Subcutaneous abdominal adipose tissue (tissue), 5 donors: ENCODE data around the gene EEF1A1.
"Not testable (repeated sequence)": the region's sequence is repeated elsewhere in the genome, so short reads cannot be mapped to it uniquely, and the experiment has no call there.

Experiments used
- H3K27ac ChIP-seq: one replicate; pipeline ENCODE4 v1.7.0; 2013; ENCODE audit warnings: low read depth, mild to moderate bottlenecking, inconsistent platforms, low read length, moderate library complexity
- H3K27me3 ChIP-seq, 5 donors: one replicate each; pipeline ENCODE4 v1.7.0; 2013; ENCODE audit warnings: low read length in 5 of 5, inconsistent platforms in 1 of 5; ENCODE audit not compliant: control insufficient read depth in 5 of 5, insufficient read depth in 4 of 5
- H3K36me3 ChIP-seq, 5 donors: one replicate each; pipeline ENCODE4 v1.7.0; 2013; ENCODE audit warnings: low read length in 5 of 5; ENCODE audit not compliant: control insufficient read depth in 5 of 5, insufficient read depth in 5 of 5
- H3K4me1 ChIP-seq, 5 donors: one replicate each; pipeline ENCODE4 v1.7.0; 2013; ENCODE audit warnings: low read length in 5 of 5, mild to moderate bottlenecking in 3 of 5, moderate library complexity in 1 of 5; ENCODE audit not compliant: control insufficient read depth in 5 of 5, insufficient read depth in 5 of 5
- H3K4me3 ChIP-seq, 5 donors: one replicate each; pipeline ENCODE4 v1.7.0; 2013; ENCODE audit warnings: low read length in 5 of 5, low read depth in 1 of 5
- H3K9ac ChIP-seq, 5 donors: one replicate each; pipeline ENCODE4 v1.7.0; 2013; ENCODE audit warnings: low read length in 5 of 5, mild to moderate bottlenecking in 4 of 5, moderate library complexity in 3 of 5
- H3K9me3 ChIP-seq, 5 donors: one replicate each; pipeline ENCODE4 v1.7.0; 2013; ENCODE audit warnings: low read length in 5 of 5; ENCODE audit not compliant: control insufficient read depth in 5 of 5
- donor health status: healthy.
- donor health status: healthy.
- donor health status: healthy.
- donor health status: healthy.
- donor health status: healthy.

EEF1A1 gene

DNA sequence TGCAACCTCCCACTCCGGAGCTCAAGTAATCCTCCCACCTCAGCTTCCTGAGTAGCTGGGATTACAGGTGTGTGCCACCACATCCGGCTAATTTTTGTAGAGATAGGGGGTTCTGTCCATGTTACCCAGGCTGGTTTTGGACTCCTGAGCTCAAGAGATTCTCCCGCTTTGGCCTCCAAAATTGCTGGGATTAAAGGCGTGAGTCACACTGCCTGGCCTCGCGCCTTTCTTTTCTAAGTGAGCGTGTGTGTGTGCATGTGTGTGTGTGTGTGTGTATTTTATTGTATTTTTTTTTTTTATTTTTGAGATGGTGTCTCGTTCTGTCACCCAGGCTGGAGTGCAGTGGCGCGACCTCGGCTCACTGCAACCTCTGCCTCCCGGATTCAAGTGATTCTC lies 38.6 kb upstream of the EEF1A1 start:
- H3K27ac ChIP-seq, H3K27me3 ChIP-seq, H3K4me1 ChIP-seq, H3K4me3 ChIP-seq, H3K36me3 ChIP-seq, H3K9ac ChIP-seq, H3K9me3 ChIP-seq: not testable (repeated sequence)

DNA sequence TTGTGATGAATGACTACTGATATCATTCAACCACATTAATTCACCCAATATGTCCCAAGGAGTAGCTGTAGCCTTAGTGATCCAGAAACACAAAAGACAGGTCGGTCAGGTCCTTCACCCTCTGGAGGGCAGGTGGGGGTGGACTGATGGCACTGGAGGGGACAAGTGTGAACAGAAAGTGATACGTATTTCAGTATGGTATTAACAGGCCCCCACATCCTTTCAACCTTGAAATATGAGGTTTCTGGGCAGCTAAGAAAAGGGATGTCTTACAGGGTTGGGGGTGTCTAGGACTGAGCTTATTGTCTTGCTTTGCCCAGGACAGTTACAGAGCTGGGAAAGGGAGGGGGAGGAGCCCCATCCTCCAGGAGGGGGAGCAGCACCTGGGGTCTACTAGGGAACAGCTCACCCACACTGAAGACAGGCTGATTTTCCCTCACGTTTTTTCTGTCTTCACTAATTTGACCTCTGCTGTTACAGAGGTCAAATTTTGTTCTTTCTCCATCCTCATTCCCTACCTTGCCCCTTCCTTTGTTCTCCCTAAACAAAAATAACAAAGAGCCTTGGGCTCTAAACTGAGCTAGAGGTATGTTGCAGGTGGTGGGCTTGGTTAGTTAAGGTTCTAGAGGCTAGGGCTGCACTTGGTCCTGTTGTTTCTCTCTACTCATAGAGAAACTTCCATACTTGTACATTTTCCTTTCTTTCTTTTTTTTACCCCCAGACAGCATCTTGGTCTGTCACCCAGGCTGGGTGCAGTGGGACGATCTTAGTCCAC lies 38.0 kb upstream of the EEF1A1 start:
- Histone ChIP-seq H3K36me3 (no peaks in the 10 kb centered on the region), H3K4me3 (no peak overlapping the region), H3K27ac (no peak overlapping the region), H3K27me3 (no peaks in the 10 kb centered on the region), H3K9me3 (no peaks in the 10 kb centered on the region), H3K4me1 (peaks cover 0 to 3% (median 0%) of the 10 kb centered on the region in 5 donors), H3K9ac (no peak overlapping the region)

DNA sequence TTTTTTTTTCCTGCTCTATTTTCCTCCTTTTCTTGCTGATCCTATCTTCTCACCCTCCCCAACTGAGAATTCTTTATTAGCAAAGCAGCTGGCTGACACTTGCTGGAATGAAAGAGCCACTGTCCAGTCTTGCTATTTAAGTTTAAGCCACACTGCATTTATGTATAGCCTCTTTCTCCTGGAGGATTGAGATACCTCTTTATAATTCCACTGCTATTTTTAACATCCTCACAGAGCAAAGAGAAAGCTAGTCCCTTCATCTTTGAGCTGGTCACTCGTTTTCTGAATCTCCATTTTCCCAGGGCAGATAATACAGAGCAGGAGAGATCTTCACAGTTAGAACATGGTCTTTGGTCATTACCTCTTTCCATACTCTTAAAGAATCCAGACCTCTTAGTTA lies 36.0 kb upstream of the EEF1A1 start:
- no peaks in the 10 kb centered on the region for H3K36me3 ChIP-seq
- no peak overlapping the region for H3K27ac ChIP-seq
- H3K4me1 ChIP-seq = peaks cover 0 to 3% (median 0%) of the 10 kb centered on the region in 5 donors
- H3K9ac ChIP-seq = no peak overlapping the region
- H3K4me3 ChIP-seq = no peak overlapping the region
- H3K27me3 ChIP-seq = no peaks in the 10 kb centered on the region
- H3K9me3 ChIP-seq = no peaks in the 10 kb centered on the region

DNA sequence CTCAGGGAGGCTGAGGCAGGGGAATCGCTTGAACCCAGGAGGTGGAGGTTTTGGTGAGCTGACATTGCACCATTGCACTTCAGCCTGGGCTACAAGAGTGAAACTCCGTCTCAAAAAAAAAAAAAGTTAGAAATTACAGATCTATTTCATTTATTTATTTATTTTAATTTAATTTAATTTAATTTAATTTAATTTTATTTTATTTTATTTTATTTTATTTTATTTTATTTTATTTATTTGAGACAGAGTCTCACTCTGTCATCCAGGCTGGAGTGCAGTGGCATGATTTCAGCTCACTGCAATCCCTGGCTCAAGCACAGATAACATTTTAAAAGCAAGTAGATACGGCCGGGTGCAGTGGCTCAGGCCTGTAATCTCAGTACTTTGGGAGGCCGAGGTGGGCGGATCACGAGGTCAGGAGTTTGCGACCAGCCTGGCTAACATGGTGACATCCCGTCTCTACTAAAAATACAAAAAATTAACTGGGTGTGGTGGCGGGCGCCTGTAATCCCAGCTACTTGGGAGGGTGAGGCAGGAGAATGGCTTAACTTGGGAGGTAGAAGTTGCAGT lies 34.6 kb upstream of the EEF1A1 start:
- H3K4me1 ChIP-seq, H3K4me3 ChIP-seq, H3K9ac ChIP-seq, H3K27me3 ChIP-seq, H3K9me3 ChIP-seq, H3K27ac ChIP-seq, H3K36me3 ChIP-seq: not testable (repeated sequence)

DNA sequence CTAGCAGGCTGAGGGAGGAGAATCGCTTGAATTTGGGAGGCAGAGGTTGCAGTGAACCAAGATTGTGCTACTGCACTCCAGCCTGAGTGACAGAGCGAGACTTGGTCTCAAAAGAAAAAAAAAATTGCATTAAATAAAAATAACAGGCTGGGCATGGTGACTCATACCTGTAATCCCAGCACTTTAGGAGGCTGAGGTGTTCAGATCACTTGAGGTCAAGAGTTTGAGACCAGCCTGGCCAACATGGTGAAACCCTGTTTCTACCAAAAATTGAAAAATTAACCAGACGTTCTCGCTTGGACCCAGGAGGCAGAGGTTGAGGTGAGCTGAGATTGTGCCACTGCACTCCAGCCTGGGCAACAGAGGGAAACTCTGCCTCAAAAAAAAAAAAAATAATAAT lies 30.3 kb upstream of the EEF1A1 start:
- not testable (repeated sequence) for H3K27me3 ChIP-seq, H3K36me3 ChIP-seq, H3K9ac ChIP-seq, H3K4me1 ChIP-seq, H3K27ac ChIP-seq, H3K4me3 ChIP-seq, H3K9me3 ChIP-seq

DNA sequence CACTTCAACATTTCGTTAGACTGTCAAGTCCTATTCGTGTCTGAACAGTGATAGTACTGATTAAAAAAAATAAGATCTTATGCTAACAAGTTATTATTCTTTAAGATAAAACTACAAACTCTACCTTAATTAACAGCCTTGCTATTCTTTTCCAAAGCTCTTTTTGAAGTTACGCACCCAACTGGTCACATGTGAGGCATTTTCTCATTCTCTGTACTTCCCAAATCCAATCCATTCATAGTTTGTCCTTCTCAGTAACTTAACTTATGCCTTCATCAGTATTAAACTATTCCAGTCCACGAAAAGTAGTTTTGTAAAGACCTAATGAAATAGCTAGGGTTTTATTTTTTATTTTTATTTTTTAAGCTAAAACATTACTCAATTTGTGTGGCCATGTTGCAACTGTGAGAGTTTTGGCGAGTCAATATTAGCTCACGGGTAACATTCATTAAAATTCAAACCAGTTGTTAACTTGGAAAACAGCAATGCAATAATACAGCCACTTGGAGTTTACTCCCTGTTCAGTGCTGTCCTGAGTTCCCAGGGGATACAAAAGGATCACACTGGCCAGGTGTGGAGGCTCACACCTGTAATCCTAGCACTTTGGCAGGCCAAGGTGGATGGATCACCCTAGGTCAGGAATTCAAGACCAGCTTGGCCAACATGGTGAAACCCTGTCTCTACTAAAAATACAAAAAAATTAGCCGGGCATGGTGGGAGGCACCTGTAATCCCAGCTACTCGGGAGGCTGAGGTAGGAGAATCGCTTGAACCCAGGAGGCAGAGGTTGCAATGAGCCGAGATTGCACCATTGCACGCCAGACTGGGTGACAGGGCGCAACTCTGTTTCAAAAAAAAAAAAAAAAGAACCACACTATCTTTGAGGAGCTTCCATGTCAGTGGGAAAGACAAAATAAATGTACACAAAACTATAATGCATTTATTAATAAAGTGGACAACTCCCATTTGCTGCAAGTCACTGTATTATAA lies 27.9 kb upstream of the EEF1A1 start:
- H3K27ac ChIP-seq = no peak overlapping the region
- no peaks in the 10 kb centered on the region for H3K9me3 ChIP-seq
- H3K27me3 ChIP-seq = no peaks in the 10 kb centered on the region
- no peak overlapping the region for H3K9ac ChIP-seq
- H3K36me3 ChIP-seq = no peaks in the 10 kb centered on the region
- peaks cover 0 to 8% (median 0%) of the 10 kb centered on the region in 5 donors for H3K4me1 ChIP-seq
- H3K4me3 ChIP-seq = no peak overlapping the region

DNA sequence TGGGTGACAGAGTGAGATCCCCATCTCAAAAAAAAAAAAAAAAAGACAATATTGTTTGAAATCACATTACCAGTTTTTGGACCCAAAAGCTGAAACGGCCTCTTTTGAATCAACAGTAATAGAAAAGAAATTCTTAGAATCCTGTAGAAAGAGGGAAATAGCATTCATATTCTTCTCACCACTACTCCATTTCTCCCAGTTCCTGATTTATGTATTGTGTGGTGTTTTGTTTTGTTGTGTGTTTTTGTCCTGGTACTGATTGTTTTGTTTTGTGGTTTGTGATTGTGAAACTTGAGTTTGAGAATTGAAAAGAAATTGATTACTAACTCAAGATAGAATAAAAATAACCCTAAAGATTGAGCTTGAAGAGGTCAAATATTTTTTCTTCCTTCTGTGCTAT lies 26.2 kb upstream of the EEF1A1 start:
- H3K4me1 ChIP-seq = peaks cover 0 to 8% (median 0%) of the 10 kb centered on the region in 5 donors

DNA sequence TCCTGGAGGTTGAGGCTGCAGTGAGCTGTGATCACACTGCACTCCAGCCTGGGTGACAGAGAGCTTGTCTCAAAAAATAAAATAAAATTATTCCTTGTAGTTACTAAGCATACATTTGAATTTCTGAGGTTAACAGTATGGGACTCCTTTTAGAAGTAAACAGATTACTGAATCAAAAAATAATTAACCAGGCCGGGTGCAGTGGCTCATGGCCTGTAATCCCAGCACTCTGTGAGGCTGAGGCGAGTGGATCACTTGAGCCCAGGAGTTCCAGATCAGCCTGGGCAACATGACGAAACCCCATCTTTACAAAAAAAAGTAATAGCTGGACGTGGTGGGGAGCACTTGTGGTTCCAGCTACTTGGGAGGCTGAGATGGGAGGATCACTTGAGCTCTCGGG lies 22.1 kb upstream of the EEF1A1 start:
- Histone ChIP-seq H3K4me3 (no peak overlapping the region), H3K9ac (no peak overlapping the region), H3K4me1 (peaks cover 0 to 4% (median 0%) of the 10 kb centered on the region in 5 donors), H3K27me3 (no peaks in the 10 kb centered on the region), H3K9me3 (no peaks in the 10 kb centered on the region), H3K36me3 (no peaks in the 10 kb centered on the region), H3K27ac (no peak overlapping the region)

More for the DNA sequence above, 26.2 kb upstream of the EEF1A1 start:
- Histone ChIP-seq H3K9ac (no peak overlapping the region), H3K27me3 (no peaks in the 10 kb centered on the region), H3K4me3 (no peak overlapping the region), H3K9me3 (no peaks in the 10 kb centered on the region), H3K27ac (no peak overlapping the region), H3K36me3 (no peaks in the 10 kb centered on the region)

DNA sequence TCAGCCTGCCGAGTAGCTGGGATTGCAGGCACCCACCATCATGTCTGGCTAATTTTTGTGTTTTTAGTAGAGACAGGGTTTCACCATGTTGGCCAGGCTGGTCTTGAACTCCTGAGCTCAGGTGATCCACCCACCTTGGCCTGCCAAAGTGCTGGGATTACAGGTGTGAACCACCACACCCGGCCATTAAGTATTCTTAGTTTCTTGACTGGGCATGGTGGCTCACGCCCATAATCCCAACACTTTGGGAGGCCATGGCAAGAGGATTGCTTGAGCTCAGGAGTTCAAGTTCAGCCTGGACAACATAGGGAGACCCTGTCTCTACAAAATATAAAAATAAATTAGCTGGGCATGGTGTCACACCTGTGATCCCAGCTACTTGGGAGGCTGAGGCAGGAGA lies 21.6 kb upstream of the EEF1A1 start:
- H3K4me3 ChIP-seq, H3K36me3 ChIP-seq, H3K9ac ChIP-seq, H3K9me3 ChIP-seq, H3K27ac ChIP-seq, H3K4me1 ChIP-seq, H3K27me3 ChIP-seq: not testable (repeated sequence)
